ENCODE results near the gene SLC34A1.

GRCh38 chr5:177359860-177360259 lies 24.4 kb upstream of the SLC34A1 start:
- TF ChIP-seq EZH2 (IDR thresholded peaks at IDR 0.05): no peak
- TF ChIP-seq POLR2AphosphoS5 (IDR thresholded peaks at IDR 0.05; ENCODE audit: borderline replicate concordance, low read depth, low read length): no peak
